ENCODE results near the gene SPINT1. TPM values are rescaled to one million over a fixed set of nuclear protein-coding genes. Genes with fewer than 3 reads are reported as not detected.

The SPINT1 gene
- total and polyA plus RNA-seq, 2 of the 13 experiments (the other 11 are each of a cell fraction or from before 2014, with no cell fraction given): 0.49 to 2.5 TPM

DNA sequence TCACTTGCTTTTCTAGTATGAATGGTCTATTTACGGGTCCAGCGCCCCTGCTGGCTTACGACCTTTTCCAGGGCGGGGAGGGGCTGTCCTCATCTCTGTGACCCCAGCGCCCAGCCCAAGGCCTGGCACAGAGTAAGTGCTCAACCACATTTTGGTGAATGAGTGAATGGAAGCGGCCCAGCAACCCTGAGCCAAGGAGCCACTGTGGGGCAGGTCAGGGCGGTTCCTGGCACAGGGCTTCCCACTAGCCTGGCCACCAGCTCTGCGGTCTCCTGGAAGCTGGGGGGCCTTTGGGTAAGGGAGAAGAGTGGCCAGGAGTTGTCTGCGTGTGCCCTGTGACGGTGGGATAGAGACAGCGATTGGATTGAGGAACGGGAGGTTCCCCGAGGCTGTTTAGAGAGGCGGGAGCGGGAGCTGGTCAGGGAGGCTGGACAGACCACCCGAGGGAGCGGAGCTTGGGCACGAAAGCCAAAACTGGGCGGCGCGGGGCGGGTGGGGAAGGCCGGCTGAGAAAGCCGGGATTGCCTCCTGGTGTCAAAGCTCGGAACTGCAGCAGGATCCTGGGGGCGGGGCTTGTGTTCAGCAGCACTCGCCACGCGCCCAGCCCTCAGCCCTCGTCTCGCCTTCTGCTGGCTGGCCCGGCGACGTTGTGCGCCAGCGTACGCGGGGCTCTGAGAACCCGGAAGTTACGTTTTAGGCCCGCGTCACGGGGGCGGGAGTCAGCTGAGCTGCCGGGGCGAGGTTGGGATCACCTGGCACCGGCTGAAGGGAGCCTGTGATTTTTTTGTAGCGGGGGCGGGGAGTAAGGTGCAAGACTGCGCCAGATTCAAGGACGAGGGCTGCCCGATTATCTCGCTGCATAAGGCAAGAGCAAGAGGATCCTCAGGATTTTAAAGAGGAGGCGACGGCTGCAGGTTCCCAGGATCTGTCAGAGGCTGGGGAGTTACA is 50.2 kb downstream of the SPINT1 start, which contains the start of gene VPS18 (continued):
- TF ChIP-seq ZSCAN21 (CRISPR knock-in tag; IDR thresholded peaks at IDR 0.05; ENCODE audit: borderline replicate concordance) (peak; percentile 77; the same call in 1 of the 2 replicates), ZNF337 (CRISPR knock-in tag; IDR thresholded peaks at IDR 0.05; ENCODE audit: borderline replicate concordance, low read depth) (0 out of 2 replicates have a peak, but pooled peaks have one; percentile 21), ZSCAN22 (CRISPR knock-in tag; IDR thresholded peaks at IDR 0.05) (no peak), ZNF143 (CRISPR knock-in tag; IDR thresholded peaks at IDR 0.05) (no peak), MTF1 (CRISPR knock-in tag; IDR thresholded peaks at IDR 0.05) (no peak), SMAD3 (CRISPR knock-in tag; IDR thresholded peaks at IDR 0.05) (no peak), ZNF232 (CRISPR knock-in tag; IDR thresholded peaks at IDR 0.05; ENCODE audit: borderline replicate concordance) (no peak), MTF2 (CRISPR knock-in tag; IDR thresholded peaks at IDR 0.05; ENCODE audit: borderline replicate concordance) (0 out of 2 replicates have a peak, but pooled peaks have one; percentile 23), CEBPG (CRISPR knock-in tag; IDR thresholded peaks at IDR 0.05) (no peak), HNRNPL (IDR thresholded peaks at IDR 0.05; ENCODE audit: low read depth, low read length) (peak; percentile 83), SUZ12 (IDR thresholded peaks at IDR 0.05; ENCODE audit: low read depth, low read length) (no peak), NR2F1 (CRISPR knock-in tag; IDR thresholded peaks at IDR 0.05) (no peak), ZNF292 (CRISPR knock-in tag; IDR thresholded peaks at IDR 0.05; ENCODE audit: borderline replicate concordance, low read depth) (no peak), ETV6 (CRISPR knock-in tag; conservative IDR thresholded peaks at IDR 0.05) (no peak), IKZF1 (IDR thresholded peaks at IDR 0.05) (no peak), TAF1 (CRISPR knock-in tag; IDR thresholded peaks at IDR 0.05) (peak; percentile 64; the same call in 1 of the 2 replicates), MBNL3 (CRISPR knock-in tag; conservative IDR thresholded peaks at IDR 0.05) (no peak), ZNF207 (IDR thresholded peaks at IDR 0.05; ENCODE audit: borderline replicate concordance) (no peak), PCBP2 (optimal IDR thresholded peaks at IDR 0.05; ENCODE audit: low read depth, low read length, poor library complexity, severe bottlenecking) (no peak)
- TF ChIP-seq, protein P1, sequence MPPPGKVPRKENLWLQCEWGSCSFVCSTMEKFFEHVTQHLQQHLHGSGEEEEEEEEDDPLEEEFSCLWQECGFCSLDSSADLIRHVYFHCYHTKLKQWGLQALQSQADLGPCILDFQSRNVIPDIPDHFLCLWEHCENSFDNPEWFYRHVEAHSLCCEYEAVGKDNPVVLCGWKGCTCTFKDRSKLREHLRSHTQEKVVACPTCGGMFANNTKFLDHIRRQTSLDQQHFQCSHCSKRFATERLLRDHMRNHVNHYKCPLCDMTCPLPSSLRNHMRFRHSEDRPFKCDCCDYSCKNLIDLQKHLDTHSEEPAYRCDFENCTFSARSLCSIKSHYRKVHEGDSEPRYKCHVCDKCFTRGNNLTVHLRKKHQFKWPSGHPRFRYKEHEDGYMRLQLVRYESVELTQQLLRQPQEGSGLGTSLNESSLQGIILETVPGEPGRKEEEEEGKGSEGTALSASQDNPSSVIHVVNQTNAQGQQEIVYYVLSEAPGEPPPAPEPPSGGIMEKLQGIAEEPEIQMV (CRISPR knock-in tag; IDR thresholded peaks at IDR 0.05; ENCODE audit: low read depth): no peak; the same call in 1 of the 2 replicates
- TF ChIP-seq, protein P2, sequence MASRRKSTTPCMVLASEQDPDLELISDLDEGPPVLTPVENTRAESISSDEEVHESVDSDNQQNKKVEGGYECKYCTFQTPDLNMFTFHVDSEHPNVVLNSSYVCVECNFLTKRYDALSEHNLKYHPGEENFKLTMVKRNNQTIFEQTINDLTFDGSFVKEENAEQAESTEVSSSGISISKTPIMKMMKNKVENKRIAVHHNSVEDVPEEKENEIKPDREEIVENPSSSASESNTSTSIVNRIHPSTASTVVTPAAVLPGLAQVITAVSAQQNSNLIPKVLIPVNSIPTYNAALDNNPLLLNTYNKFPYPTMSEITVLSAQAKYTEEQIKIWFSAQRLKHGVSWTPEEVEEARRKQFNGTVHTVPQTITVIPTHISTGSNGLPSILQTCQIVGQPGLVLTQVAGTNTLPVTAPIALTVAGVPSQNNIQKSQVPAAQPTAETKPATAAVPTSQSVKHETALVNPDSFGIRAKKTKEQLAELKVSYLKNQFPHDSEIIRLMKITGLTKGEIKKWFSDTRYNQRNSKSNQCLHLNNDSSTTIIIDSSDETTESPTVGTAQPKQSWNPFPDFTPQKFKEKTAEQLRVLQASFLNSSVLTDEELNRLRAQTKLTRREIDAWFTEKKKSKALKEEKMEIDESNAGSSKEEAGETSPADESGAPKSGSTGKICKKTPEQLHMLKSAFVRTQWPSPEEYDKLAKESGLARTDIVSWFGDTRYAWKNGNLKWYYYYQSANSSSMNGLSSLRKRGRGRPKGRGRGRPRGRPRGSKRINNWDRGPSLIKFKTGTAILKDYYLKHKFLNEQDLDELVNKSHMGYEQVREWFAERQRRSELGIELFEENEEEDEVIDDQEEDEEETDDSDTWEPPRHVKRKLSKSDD (CRISPR knock-in tag; IDR thresholded peaks at IDR 0.05; ENCODE audit: low read depth): peak; percentile 78; the same call in 1 of the 2 replicates
- TF ChIP-seq, protein P3, sequence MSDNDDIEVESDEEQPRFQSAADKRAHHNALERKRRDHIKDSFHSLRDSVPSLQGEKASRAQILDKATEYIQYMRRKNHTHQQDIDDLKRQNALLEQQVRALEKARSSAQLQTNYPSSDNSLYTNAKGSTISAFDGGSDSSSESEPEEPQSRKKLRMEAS (IDR thresholded peaks at IDR 0.05): peak; percentile 91
- TF ChIP-seq, protein P4, sequence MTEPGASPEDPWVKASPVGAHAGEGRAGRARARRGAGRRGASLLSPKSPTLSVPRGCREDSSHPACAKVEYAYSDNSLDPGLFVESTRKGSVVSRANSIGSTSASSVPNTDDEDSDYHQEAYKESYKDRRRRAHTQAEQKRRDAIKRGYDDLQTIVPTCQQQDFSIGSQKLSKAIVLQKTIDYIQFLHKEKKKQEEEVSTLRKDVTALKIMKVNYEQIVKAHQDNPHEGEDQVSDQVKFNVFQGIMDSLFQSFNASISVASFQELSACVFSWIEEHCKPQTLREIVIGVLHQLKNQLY (CRISPR knock-in tag; IDR thresholded peaks at IDR 0.05): no peak
- TF ChIP-seq, protein P5, sequence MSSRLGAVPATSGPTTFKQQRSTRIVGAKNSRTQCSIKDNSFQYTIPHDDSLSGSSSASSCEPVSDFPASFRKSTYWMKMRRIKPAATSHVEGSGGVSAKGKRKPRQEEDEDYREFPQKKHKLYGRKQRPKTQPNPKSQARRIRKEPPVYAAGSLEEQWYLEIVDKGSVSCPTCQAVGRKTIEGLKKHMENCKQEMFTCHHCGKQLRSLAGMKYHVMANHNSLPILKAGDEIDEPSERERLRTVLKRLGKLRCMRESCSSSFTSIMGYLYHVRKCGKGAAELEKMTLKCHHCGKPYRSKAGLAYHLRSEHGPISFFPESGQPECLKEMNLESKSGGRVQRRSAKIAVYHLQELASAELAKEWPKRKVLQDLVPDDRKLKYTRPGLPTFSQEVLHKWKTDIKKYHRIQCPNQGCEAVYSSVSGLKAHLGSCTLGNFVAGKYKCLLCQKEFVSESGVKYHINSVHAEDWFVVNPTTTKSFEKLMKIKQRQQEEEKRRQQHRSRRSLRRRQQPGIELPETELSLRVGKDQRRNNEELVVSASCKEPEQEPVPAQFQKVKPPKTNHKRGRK (CRISPR knock-in tag; IDR thresholded peaks at IDR 0.05): no peak
